RPMI8226 (cell line): Measurements from ENCODE around the gene DEPDC1.
A peak's percentile ranks its signal among the peaks of the same experiment; 100 is the strongest.
"Not testable (repeated sequence)": the region's sequence is repeated elsewhere in the genome, so short reads cannot be mapped to it uniquely, and the experiment has no call there.

Experiments used
- DNase-seq: peaks from one replicate; pipeline ENCODE4 v3.0.0-alpha.2; 2015

DEPDC1 gene

DNA sequence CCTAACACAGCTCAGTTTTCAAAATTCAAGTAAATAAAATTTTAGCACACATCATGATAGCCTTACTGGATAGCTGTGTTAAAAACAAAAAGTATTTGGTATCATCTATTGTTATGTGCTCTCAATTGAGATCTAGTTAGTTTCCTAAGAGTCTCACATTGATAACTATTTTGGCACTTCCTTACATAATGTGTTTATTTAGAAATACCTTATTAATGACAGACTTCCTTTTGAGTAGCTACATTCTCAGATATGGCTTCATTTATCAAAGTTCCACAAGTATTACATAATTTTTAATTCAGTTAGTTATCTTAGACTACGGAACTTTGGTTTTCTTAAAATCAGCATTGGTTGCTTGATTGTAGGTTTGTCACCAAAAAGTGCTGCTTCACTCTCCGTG lies 20.3 kb downstream of the DEPDC1 start:
- not testable (repeated sequence) for DNase-seq

DNA sequence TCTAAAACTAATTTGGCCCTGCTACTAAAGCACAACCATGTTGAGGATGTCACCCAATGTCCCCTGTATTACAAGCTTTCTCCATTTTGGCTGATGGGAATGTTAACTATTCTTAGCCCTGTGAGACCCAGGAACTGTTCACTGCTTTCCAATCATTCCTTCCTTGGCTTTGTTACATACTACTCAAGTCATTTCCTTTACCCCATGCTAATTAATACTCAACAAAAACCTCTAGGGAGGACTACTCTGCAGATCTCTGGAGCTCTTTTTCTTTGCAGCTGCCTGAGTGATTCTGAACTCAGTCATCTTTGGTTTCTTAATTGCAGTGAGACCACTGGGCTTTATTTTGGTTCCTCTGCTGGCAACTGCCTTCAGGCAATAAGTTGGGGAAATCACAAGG lies 23.8 kb downstream of the DEPDC1 start:
- DNase-seq: no peak

DNA sequence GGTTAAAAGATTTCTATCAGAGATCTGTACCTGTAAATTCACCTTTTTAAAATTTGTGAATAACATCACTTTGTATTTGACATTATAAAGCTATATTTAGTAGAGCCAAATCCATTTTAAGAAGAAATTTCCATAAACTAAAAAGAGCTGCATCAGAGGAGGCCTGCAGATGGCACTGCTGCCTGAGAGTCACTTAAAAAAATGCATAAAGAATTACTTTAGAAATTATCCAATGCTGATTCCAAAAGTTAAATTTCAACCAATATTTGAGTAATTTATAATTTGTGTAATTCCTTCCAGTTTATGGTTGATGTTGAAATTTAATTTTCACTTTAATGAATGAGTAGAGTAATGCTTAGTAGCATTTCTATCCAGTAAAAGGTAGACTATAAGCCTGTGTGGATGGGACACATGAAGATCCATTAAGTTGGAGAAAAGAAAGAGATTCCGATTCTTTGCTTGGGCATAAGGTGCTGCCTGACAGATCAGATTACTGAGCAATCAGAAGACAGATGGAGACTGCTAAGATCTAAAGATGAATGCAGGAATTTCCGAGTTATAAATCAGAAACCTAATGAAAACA lies 26.4 kb downstream of the DEPDC1 start:
- no peak for DNase-seq

DNA sequence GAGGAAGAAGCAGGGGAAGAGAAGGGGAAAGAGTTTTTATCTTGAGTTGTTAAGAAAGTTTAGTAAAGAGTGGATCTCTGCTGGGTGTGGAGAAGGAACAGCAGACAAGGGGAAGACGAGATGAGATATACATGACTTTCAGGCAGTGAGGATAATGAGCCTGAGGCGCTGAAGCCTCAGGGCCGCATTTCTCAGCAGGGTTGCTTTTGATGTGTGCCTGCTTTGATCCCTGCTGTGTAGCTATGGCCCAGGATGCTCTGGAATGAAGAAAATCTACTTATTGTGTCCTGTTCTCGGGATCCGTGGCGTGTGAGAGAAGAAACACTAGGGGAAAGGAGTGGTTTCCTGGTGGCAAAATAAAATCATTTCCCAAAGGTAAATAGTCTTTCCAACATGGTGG lies 32.0 kb downstream of the DEPDC1 start:
- DNase-seq: no peak

DNA sequence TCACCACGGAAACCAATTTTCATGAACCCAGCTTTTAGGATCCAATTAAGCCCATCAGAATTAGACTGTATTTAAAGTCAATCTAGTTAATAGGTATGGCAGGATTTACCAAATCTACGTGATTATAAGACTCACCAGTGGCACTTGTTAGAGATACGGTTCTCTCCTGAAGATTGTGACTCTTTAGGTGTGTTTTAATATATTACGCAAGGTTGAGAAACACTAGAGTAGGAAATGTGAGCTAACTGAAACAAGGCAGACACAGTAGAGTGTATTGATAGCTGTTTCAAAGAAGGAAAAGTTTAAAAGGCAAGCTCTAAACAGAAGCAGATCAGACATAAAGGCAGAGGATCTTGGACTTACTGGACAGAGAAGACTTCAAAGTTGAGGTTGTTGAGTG lies 35.9 kb downstream of the DEPDC1 start:
- no peak for DNase-seq

DNA sequence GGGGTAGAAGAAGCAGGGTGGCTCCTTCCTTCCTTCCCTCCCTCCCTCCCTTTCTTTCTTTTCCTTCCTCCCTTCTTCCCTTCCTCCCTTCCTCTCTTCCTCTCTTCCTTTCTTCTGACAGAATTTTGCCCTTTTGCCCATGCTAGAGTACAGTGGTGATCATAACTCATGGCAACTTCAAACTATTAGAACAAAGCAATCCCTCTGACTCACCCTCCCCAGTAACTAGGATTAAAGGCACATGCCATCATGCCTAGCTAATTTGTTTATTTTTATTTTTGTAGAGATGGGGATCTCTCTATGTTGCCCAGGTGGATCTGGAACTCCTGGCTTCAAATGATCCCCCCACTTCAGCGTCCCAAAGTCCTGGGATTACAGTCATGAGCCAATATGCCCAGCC lies 37.1 kb downstream of the DEPDC1 start:
- DNase-seq: no peak

DNA sequence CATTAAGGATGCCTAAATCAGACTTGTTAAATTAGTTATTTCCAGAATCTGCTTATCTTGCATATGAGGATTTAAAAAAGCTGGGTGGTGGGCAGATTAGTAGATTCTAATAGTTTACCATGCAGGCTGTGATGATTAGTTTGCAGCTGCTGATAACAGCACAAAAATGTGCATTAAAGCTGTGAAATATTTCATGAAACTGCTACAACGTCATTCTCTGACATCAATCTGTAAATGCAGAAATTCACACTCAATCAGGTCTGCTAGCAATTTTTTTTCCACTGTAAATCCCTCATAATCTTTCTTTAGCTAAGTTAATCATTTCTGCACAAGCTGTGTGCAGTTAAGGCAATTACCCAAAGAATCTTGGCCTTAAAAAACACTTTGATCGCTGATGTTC lies 37.8 kb downstream of the DEPDC1 start:
- no peak for DNase-seq

DNA sequence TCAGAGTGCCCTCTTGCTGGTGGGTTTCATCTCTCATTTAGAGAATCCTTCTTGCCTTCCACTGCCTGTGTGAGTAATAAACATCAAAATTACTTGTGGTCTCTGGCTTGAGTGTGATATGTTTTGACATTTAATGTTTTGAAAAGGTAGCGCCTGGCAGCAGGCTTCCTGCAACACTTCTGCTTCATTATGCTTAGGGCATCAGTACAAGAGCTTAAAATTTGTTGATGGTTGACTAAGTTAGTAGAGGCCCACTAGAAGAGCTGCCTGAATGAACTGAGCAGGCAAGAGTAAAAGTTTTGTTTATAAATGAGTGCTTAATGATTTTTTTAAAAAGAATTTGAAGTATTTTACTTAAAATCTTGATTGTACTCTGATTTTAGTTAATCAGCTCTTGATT lies 40.7 kb downstream of the DEPDC1 start:
- no peak for DNase-seq

DNA sequence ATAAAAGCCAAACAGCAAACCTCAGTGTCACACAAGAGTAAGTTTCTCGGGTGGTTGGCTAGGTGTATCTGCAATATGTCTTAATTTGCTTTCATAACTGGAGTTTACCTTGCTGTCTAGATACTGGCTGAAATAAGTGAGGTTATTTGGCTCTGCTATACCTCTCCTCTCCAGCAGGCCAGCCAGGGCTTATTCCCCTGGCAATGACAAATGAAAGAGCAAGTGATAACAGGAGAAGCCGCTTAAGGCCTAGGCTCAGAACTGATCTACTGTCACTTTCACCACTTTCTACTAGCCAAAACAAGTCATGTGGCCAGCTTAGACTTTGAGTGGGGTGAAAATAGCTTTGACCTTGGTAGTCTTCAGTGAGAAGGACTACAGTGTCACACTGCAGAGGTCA lies 42.3 kb downstream of the DEPDC1 start:
- DNase-seq: no peak

DNA sequence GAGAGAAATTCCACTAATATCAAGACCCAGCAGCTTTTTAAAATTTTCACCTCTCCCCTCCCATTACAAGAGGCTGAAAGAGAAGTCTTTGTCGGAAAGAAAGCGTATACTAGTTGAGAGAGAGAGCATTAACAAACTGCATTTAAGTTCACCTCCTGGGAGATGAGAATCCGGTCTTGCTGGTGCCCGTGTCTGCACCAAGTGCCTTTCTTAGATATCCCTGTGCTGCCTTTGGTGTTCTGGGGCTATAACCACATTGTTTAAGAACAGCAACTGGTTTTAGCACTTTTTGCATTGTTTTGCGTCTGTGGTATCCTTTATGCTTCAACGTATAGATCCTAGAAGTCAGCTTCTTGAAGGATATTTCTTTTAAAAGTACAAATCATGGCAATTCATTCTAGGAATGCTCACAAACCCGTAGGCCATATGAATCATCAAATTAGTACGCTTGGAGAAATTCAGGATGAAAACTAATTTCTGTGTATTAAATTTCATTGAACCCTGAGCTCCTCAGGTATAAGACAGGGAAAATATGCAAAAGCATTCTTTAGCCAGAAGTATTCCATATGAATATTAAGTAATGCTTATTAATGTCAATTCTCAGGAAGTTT lies 43.7 kb downstream of the DEPDC1 start:
- DNase-seq: no peak

DNA sequence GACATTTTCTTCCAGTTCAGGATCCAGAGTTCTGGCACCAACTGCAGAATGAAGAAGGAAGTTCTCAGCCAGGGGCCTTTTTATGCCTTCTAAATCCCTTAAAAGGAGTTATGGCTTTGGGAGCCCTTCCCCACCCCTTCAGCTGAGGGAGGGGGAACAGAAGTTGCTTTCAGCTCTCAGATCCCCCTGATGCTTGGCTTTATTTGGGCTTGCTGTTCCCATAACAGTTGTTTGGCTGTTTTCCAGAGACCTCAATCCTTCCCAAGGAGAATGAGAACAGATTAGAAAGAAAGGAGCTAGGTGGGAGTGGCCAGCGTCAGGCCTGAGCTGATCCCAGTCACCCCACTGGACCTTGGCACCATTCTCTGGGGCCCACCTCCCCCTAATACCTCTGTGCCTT lies 47.0 kb downstream of the DEPDC1 start, which contains the start of gene RPE65:
Gene RPE65 (minus strand): TSS at position 54 of the 400 bp plus-strand sequence. CDS start 49 bp downstream, at position 5.
- no peak for DNase-seq

DNA sequence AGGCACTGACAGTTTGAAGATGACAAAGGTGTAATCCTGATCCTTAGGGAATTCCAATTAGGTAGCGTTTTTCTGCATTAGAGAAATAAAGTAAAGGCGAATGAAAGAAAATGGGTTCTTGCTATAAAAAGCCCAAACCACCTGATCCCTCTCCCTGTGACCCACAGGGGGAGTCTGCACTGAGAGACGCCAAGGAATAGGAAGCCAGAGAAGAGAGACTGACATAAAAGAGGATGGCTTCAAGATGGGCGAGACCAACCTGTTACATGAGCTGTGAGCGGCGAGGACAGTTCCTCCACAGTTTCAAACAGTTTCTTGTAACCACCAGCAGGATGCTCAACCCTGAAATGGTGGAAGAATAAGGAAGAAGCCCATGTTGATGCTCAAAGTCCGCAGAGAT lies 48.5 kb downstream of the DEPDC1 start:
- no peak for DNase-seq

DNA sequence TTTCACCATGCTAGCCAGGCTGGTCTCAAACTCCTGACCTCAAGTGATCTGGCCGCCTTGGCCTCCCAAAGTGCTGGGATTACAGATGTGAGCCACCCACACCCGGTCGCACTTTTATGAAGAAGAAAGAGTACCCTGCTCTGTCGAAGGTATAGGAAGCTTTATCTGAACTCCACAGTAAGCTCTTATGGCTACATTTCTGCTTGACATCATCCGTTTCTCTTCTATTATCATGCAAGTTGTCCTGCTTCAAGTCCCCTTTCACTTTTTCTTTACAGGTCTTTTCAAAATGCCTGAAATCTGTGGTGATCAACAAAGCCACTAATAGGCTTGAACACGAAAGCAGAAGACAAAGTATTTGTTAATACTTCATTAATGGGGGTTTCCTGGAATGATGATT lies 51.2 kb downstream of the DEPDC1 start:
- no peak for DNase-seq

DNA sequence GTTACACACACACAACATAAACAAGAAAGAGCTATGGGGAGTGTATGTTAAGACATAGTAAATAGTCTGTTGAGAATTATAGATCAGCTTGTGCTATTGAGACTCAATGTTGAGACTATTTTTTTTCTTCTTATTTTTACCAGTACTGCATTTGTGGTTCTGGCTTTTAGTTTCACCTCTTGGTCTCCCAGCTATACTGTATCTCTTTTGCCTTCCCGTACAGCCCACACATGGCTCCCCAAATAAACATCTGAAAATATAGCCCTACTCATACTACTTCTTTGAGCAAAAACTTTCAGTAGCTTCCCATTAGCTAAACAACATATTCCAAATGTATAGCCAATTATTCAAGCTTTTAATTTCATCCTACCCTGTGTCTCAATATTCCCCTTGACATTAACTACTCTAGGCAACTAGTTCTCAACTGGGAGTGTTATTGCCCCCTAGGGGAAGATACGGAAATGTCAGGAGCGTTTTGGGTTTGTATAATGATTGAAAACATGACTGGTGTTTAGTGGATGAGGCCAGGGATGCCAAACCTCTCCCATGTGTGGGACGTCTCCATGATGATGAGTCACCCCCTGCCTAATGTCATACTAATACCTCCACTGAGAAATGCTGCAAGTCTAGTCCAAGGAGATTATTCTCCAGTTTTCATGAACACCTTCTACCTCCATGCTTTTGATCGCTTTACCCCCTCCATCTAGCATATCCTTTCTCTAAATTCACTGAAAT lies 53.9 kb downstream of the DEPDC1 start:
- DNase-seq: peak; percentile 14

DNA sequence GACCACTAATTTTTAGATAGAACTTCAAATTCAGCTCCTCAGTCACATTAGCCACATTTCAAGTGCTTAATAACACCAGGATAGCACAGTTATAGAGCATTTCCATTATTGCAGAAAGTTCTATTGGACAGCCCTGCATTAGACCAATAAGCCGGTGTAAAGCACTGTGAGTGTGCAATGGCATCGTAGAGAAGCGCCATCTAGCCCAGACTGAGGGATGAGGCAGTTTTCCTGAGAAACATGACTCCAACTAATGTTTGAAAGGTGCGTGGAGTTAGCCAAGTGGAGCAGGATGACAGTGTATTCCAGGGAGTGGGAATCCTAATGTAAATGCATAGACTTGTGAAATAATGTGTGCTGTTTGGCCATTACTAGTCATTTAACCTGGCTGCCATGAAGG lies 54.9 kb downstream of the DEPDC1 start:
- DNase-seq: no peak

DNA sequence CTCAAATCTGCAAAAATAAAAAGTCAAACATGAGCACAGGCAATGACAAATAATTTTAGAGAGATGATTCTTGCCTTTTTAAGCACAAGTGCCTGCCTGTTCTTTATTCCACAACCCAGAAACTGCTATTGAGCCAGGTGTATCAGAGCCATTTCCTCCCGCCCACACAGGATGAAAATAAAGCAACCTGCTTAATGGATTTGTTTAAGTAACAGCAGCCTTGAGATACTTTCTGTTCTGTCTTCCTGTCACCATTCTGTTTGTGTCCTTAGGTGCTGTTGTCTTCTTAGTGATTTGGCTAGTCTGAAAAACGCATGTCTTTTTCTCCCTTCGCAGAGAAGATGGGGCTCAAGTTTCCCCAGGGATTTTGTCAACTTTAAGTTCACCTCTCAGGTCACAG lies 58.6 kb downstream of the DEPDC1 start:
- no peak for DNase-seq

DNA sequence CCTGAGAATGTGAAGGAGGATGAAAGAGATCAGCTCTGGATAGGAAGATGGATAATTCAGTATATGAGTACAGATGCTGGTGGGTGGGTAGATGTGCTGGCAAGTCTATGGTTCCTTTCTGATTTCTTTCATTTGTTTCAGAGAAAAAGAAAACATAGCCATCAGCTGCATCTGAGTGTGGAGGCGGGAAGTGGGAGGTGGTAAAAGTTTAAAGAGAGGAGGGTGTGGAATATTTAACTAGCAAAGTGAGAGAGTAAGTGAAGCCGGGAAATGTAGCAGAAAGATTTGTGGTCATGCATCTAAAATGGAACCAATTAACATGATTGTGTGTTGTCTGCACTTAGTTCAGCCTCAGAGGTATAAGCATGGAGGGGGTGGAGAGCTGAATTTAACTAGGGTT lies 63.5 kb downstream of the DEPDC1 start:
- no peak for DNase-seq

DNA sequence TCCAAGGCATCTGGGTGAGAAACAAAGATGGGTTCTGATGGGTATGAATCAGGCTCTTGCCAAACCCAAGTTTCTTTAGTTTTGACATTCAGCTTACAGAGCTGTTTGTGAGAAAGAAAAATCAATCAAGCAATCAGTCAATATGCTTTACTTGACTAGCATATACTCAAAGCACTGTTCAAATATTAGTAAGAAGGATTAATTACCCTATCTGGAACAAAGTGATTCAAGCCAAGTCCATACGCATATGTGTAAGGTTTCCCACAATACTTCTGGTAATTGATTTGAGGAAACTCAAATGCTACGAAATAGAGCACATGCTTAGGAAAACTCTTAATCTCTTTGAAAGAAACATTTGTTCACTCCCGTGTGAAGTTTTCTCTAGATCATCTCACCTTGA lies 65.8 kb downstream of the DEPDC1 start:
- no peak for DNase-seq

DNA sequence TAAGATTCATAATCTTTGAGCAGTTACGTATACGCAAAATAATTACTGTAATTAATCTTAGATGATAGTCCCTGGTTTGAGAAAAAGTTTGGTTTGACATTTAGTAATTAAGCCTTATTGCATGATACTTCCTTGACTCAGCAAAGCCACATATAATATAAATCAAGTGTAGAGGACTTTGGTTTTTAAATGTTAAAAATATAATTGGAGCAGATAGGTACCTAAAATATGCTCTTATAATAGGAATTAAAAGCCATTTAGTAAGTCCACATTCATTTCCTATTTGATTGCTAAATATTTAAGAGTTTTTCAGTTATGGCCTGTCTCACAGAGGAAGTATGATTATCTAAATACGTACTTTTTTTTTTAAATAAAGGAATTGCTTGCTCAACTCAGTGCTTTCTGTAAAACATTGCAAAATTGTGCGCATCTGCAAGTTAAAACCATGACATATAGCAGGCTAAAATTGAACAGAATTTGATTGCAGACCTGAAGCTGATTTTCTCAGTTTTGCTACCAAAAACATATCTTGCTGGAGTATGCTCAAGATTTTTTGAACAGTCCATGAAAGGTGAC lies 67.6 kb downstream of the DEPDC1 start:
- DNase-seq: no peak

DNA sequence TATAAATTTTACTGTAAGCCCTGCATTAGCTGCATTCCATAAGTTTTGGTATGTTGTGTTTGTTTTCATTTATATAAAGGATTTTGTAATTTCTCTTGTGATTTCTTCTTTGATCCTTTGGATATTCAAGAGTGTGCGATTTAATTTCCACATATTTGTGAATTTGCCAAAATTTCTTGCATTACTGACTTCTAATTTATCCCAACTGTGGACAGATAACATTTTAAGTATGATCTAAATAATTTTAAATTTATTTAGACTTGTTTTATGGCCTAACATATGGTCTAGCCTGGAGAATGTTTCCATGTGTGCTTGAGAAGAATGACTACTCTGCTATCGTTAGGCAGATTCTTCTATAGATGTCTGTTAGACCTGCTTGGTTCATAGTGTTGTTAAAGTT lies 70.3 kb downstream of the DEPDC1 start:
- DNase-seq: no peak
